Jurkat, Clone E6-1 (cell line): ENCODE measurements around the gene ZNF622.
"Not testable (repeated sequence)": the region's sequence is repeated elsewhere in the genome, so short reads cannot be mapped to it uniquely, and the experiment has no call there.

Experiments
- DNase-seq: peaks from one replicate; pipeline ENCODE4 v3.0.0-alpha.2; 2011; ENCODE audit warnings: low read depth, low spot score
- H3K4me3 ChIP-seq: 2 replicates; pipeline ENCODE4 v1.5.1; 2011; ENCODE audit warnings: mild to moderate bottlenecking, low read length, control low read depth, moderate library complexity

ZNF622 gene

DNA sequence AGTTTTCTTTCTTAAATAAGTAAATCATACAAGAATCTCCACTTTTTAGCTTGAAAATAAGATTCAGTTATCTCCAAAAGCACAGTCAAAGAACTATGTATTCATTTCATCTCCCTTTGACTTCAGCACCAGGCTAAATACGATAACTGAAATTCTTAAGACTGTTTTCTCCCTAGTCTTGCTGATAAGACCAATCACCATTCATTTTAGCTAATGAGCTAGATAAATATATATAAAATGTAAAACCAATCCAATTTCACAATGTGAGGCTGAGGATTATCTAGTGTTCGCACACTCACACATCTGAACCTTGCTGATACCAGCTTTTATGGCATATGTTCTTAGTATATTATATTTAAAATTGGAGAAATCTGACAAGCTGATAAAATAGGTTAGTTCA, 17.3 kb upstream of the ZNF622 start:
- H3K4me3 ChIP-seq, result no peak overlapping the region
- DNase-seq, result no peak

- DNase-seq, result no peak
These were observed 15.4 kb upstream of the ZNF622 start for GRCh38 chr5:16480821-16481538.

GRCh38 chr5:16480144-16480543, 14.5 kb upstream of the ZNF622 start:
- no peak for DNase-seq
- no peak overlapping the region for H3K4me3 ChIP-seq

More at GRCh38 chr5:16480821-16481538, 15.4 kb upstream of the ZNF622 start:
- H3K4me3 ChIP-seq, result no peak overlapping the region

DNA sequence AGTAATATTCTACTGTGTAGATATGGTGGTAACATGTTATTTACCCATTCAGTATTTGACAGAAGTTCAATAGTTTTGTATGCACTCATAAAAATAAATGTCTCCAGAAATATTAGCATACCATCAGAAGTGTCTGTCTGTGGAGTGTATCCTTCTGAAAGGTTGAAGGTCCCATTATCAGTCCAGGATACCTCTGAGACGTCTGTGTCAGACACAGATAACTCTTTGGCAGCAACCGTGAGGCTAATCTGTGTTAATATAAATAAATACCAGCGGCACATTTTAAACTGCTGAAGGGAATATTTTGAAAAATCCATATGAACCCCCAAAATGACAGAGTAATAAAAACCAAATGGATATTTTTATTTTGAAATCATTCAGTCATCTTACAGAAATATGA, 11.9 kb upstream of the ZNF622 start:
- DNase-seq, result no peak
- no peak overlapping the region for H3K4me3 ChIP-seq

DNA sequence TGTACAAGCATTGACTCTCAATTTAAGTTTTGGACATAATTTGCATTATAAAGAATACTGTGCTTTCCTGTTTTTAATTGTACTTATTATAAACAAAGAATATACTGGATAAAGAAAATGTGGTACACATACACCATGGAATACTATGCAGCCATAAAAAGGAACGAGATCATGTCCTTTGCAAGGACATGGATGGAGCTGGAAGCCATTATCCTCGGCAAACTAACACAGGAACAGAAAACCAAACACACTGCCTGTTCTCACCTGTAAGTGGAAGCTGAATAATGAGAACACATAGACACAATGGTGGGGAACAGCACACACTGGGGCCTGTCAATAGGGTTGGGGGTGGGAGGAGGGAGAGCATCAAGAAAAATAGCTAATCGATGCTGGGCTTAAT, 10.8 kb upstream of the ZNF622 start:
- DNase-seq, H3K4me3 ChIP-seq: not testable (repeated sequence)

GRCh38 chr5:16471387-16471786, 5.8 kb upstream of the ZNF622 start:
- DNase-seq, result no peak
- no peak overlapping the region for H3K4me3 ChIP-seq

DNA sequence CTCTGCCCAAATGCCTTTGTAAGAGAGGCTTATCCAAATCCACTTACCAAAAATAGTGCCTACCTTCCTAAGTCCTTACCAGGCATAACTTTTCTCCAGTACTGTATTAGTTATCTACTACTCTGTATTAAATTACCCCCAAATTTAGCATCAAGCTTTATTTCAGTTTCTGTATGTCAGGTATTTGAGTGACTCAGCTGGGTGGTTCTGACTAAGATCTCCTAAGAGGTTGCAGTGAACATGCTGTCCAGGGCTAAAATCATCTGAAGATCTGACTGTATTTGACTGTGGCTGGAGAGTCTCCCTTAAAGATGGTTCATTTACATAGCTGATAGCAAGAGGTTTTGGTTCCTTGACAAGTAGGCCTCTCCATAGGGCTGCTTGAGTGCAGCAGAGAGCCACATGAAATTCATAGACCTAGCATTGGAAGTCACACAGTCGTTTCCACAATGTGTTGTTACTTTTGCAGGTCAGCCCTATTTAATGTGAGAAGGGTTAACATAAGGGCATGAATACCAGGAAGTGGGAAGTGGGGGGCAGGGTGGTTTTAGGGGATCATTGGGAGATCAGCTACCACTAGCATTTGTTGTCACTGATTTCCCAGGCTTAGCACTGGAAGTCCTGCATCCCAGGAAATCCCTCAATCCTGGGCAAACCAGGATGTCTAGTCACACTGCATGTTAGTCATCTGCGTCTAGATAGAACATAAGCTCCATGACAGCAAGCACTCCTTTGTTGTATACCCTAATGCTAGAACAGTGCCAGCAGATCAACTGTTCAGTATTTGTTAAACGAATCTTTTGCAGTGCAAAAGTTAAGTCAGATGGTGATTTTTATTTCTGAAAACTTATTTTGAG, 2.0 kb upstream of the ZNF622 start:
- H3K4me3 ChIP-seq, result no peak overlapping the region
- no peak for DNase-seq

DNA sequence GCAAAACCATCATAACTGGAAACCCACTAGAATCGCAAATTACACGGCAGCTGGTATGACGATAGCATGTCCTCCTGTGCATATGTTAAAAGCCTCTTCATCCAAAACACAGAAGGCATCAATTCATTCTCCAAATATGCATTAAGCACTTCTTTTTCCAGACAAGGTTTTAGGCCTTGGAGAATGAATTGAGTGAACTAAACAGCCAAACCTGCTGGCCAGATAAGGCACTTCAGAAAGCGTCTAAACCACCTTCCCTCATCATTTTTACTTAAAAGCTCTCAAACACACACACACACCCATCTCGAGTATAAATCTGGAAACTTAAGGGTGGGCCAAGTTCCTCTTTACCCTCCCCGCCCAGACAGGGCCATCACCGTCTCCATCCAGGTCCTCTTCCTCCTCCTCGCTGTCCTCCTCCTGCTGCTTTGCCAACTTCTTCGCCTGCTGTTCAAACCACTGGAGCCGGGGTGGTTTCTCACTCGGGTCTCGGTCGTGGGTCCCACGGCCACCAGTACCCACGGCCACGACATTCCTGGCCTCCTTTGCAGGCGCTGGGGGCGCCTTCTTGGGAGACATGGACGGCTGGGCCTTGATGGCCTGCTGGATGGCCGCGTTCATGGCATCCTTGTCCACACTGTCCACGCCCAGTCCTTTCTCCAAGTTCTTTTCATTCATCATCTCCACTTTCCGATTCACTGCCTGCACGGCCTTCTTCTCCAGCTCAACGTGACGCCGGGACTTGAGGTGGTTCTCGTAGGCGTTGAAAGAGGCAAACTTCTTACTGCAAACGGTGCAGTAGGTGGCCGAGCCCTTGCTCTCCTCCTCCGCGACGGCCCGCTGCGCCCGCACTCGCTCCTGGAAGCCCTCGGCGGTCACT, 696 bp downstream of the ZNF622 start:
- H3K4me3 ChIP-seq, result peak overlapping the region; percentile 70
- no peak for DNase-seq

DNA sequence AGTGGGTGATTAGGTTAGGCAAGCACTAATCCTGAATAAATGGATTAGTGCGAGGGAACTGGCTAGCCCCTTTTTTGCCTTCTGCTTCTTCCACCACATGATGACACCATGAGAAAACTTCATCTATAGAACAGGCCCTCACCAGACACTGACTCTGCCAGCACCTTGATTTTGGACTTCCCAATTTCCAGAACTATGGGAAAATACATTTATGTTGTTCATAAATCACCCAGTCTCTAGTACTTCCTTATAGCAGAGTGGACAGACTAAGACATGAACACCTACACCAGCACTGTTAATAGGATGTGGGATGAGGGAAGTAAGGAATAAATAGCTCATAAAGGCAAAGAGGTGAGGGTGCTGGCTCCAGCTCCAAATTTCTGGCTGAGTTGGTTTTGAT, 1.4 kb downstream of the ZNF622 start:
- DNase-seq, result no peak
- H3K4me3 ChIP-seq, result peak overlapping the region; percentile 70

DNA sequence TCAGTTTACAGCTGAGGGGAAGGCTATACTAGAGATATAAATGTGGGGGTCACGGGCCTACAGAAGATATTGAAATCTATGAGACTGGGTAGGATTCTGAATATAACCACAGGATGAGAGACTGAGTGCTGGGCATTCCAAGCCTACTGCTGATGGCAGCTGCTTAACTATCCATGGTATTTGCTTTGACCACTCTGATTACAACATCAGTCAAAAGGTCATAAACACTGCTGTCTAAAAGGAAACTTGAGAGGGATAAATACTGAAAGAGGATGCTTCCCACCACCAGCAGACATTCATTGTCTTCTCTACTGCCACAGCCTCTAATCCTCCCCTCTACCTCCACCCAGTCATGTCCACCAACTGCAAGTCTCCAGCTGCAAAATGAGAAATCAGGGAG, 3.8 kb downstream of the ZNF622 start:
- no peak overlapping the region for H3K4me3 ChIP-seq
- DNase-seq, result no peak

- no peak overlapping the region for H3K4me3 ChIP-seq
- no peak for DNase-seq
These were observed 4.6 kb downstream of the ZNF622 start for GRCh38 chr5:16461026-16461425.

- H3K4me3 ChIP-seq, result no peak overlapping the region
These were observed 6.1 kb downstream of the ZNF622 start for GRCh38 chr5:16459451-16459850.

GRCh38 chr5:16457853-16458252, 7.7 kb downstream of the ZNF622 start:
- DNase-seq, result no peak
- H3K4me3 ChIP-seq, result no peak overlapping the region

More at GRCh38 chr5:16459451-16459850, 6.1 kb downstream of the ZNF622 start:
- no peak for DNase-seq

GRCh38 chr5:16457451-16457850, 8.1 kb downstream of the ZNF622 start:
- no peak for DNase-seq
- H3K4me3 ChIP-seq, result no peak overlapping the region

- DNase-seq, result peak; percentile 73
- H3K4me3 ChIP-seq, result no peak overlapping the region
These were observed 9.3 kb downstream of the ZNF622 start for GRCh38 chr5:16456103-16456832.

- no peak overlapping the region for H3K4me3 ChIP-seq
- no peak for DNase-seq
These were observed 9.9 kb downstream of the ZNF622 start for GRCh38 chr5:16455668-16456067.

- DNase-seq, result no peak
- H3K4me3 ChIP-seq, result no peak overlapping the region
These were observed 10.9 kb downstream of the ZNF622 start for GRCh38 chr5:16454686-16455085.

- no peak for DNase-seq
- no peak overlapping the region for H3K4me3 ChIP-seq
These were observed 12.0 kb downstream of the ZNF622 start for GRCh38 chr5:16453609-16454008.

DNA sequence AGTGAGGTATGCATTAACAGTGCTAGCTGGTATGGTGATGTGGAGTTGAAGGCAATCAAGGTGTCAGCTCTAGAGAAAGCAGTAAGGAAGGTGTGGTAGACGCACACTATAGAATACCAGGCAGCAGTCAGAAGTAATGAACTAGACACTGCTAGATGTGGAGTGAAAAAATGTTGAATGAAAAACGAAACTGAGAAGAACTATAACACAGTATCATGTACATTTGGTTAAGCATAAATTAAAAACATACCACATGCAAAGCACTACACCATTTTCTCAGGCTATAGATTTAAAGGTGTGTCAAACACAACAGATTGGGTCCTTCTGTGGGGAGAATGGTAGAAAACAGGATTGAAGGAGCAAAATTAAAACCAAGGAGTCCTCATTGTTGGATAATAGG, 15.4 kb downstream of the ZNF622 start:
- no peak for DNase-seq
- no peak overlapping the region for H3K4me3 ChIP-seq
